OCI-M2 (cell line): Measurements from ENCODE around the gene TENT4A.

ENCODE experiments used
- DNase-seq: peaks from one replicate; lab custom pipeline; 2025; ENCODE audit not compliant: unreplicated experiment; lab: John Stamatoyannopoulos, UW

Gene TENT4A

DNA sequence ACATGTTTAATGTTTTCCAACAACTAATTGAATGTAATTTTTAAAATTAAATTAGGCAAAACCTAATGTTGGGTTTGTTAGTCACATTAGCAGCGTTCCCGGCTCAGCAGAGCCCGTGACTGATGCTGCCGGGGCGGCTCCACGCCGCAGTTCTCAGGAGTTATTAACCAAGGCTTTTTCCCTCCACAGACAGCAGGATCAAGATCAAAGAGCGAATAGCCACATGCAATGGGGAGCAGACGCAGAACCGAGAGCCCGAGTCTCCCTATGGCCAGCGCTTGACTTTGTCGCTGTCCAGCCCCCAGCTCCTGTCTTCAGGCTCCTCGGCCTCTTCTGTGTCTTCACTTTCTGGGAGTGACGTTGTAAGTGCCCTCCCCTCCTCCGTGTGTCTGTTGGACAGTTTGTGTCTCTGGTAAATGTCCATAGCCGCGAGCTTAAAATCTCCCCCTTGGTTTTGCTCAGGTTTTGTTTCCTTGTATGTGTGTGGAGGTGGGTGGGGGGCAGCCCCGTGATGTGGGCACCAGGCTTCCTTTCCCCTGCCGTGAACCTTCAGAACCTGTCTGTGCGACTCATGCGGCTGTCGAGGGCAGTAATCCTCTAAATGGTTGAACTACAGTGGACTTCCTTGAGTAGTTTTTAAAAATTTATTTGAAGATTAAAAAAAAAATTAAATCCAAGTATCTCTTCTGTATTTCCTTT lies 37.1 kb downstream of the TENT4A start:
- no peak for DNase-seq

GRCh38 chr5:6750951-6751685 lies 37.9 kb downstream of the TENT4A start:
- no peak for DNase-seq

DNA sequence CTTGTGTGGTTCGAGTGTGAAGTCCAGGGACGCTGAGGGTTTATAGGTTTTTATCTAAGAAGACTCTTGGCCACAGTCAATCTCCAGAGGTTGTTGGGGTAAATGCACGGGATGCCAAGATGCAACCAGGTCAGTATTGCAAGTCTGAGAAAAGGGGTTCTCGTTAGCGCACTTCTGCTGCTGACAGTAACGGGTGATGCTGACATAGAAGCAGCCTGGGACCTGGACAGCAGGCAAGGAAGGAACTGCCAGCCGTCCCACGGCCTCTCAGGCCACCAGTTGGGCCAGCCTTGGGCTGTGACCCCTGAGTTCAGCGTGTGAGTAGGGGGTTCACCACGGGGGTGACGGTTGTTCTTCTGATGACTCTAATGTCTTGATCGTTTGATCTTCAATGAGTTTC lies 39.0 kb downstream of the TENT4A start:
- DNase-seq = no peak

DNA sequence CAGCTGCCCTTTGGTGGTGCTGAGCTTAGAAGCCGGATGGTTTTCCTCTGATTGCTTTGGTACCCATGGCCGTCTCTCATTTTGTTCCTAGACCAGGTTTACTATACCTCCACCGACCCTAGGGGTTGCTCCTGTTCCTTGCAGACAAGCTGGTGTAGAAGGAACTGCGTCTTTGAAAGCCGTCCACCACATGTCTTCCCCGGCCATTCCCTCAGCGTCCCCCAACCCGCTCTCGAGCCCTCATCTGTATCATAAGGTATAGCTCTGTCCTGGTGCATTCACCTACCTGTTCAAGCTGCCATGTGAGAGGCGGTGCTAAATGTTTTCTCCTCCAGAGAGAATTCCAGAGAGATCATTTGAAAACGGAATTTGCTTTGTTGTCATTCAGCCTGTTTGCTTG lies 39.5 kb downstream of the TENT4A start:
- DNase-seq = no peak

GRCh38 chr5:6753851-6754250 lies 40.6 kb downstream of the TENT4A start:
- DNase-seq = no peak

DNA sequence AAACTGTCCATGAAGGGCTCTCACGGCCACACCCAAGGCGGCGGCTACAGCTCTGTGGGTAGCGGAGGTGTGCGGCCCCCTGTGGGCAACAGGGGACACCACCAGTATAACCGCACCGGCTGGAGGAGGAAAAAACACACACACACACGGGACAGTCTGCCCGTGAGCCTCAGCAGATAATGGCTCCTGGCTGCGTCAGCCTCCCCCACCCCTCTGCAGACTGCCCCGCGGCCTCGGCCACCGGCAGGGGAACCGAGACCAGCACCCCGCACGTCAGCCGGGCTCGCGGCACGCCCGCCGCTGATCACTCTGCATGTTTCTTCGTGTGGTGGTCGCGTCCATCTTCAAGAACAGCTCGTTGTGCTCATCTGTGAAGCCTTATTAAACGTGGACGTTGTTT lies 41.5 kb downstream of the TENT4A start:
- no peak for DNase-seq

GRCh38 chr5:6755519-6755918 lies 42.3 kb downstream of the TENT4A start:
- DNase-seq = no peak

DNA sequence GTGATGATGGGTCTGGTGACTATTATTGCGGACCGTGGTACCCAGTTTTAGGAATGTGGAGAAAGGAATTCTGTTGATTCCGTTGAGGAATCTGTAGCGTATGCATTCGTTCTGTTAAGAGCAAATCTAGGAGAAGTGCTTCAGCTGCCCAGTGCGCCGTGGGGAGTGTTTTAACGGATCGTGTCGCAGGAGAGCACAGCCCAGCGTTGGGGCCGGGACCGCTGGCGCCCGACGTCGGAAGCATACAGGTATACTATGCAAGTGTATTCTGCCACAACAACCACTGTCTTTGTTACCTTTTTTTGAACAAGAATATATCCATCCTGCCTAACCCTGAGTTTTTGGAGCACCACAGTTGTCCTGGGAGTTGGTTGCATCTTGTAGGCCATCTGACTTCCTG lies 42.7 kb downstream of the TENT4A start:
- DNase-seq = no peak

DNA sequence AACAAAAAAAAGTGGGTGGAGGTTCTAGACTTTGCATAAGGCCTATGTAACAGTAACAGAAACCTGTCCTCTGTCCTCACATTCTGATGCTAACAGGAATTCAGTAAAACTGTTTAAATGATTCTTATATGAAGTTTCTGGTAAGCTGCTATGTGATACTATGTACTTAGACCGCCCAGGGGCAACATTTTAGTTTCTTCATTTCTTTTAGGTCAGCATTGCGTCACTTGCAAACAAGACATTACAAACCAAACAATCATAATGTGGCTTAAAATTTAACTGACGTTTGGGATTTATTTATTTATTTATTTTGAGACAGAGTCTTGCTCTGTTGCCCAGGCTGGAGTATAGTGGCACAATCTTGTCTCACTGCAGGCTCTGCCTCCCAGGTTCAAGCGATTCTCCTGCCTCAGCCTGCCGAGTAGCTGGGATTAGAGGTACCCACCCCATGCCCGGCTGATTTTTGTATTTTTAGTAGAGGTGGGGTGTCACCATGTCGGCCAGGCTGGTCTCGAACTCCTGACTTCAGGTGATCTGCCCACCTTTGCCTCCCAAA lies 44.3 kb downstream of the TENT4A start:
- no peak for DNase-seq

- no peak for DNase-seq
These were observed 45.0 kb downstream of the TENT4A start for GRCh38 chr5:6758236-6758635.

GRCh38 chr5:6758706-6759105 lies 45.5 kb downstream of the TENT4A start:
- no peak for DNase-seq

GRCh38 chr5:6759401-6759800 lies 46.2 kb downstream of the TENT4A start:
- no peak for DNase-seq

DNA sequence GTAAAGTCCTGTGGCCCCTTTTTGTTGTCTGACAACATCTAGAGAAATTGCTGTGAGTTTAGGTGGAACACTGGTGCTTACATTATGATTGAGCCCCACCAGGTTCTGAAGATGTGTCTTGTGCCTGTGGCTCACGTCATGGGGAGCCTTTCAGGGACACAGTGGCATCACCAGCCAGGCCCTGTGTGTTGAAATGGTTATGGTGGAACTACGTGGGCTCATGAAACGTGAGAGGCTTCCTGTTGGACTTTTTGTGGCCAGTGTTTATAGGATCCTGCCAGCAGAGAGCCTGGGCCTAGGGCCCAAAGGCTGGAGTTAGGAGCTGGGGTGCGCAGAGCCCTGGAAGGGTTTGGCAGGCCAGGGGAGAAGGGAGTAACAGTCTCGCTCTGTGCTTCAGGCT lies 46.8 kb downstream of the TENT4A start:
- no peak for DNase-seq

GRCh38 chr5:6760686-6761085 lies 47.5 kb downstream of the TENT4A start:
- DNase-seq = no peak

DNA sequence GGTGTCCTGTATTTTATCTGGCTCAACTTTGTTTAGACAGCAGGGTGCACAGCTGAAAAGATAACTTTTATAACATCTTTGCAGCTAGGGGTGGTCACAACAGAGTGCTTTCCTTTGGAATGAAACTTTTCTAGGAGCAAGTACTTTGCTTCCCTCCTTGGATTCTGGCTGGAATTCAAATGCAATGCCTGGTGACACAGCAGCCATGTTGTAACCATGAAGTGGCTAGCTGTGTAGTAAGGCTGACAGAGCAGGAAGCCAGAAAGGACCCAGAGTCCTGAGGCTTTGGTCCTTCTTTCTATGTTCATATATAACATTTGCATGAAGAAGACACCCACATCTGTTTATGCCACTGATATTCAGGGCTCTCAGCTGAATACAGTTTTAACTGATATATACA lies 48.1 kb downstream of the TENT4A start:
- DNase-seq = no peak

DNA sequence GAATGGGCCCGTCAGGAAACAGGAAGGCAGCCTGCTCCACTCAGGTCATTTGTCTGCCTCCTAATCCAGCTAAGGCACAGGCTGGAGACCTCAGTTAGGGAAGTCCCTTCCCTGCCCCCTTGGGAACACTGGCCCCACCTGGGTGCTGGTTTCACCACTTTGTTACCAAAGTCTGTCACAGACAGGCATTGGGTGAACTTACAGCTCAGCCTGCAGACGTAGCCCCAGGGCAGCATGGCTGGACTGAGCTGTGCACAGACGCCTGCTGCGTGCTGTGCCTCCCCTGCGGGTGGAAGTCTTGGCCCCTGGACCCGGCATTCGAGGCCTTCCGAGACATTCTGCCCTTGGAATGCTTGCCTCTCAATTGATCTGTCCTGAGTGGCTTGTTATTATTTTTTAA lies 48.9 kb downstream of the TENT4A start:
- DNase-seq = no peak

- DNase-seq = no peak
These were observed 49.5 kb downstream of the TENT4A start for GRCh38 chr5:6762697-6763096.

DNA sequence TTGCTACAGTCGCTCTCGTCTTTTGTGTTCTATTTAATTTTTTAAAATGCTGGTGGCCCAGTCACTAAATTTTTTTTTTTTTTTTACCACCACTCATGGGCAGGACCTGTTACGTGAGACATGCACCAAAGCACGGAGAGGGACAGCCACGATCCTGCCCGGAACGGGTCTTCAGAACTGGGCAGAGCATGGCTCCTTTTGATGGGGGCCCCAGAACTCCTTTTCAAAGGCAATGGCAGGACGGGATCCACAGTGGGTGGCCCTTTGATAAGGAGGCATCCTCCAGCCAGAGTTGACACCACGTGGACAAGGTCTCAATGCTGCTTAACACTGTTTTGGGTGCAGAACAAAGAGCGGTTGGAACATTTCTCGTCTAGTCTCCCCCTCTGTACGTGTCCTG lies 50.0 kb downstream of the TENT4A start:
- DNase-seq = no peak

DNA sequence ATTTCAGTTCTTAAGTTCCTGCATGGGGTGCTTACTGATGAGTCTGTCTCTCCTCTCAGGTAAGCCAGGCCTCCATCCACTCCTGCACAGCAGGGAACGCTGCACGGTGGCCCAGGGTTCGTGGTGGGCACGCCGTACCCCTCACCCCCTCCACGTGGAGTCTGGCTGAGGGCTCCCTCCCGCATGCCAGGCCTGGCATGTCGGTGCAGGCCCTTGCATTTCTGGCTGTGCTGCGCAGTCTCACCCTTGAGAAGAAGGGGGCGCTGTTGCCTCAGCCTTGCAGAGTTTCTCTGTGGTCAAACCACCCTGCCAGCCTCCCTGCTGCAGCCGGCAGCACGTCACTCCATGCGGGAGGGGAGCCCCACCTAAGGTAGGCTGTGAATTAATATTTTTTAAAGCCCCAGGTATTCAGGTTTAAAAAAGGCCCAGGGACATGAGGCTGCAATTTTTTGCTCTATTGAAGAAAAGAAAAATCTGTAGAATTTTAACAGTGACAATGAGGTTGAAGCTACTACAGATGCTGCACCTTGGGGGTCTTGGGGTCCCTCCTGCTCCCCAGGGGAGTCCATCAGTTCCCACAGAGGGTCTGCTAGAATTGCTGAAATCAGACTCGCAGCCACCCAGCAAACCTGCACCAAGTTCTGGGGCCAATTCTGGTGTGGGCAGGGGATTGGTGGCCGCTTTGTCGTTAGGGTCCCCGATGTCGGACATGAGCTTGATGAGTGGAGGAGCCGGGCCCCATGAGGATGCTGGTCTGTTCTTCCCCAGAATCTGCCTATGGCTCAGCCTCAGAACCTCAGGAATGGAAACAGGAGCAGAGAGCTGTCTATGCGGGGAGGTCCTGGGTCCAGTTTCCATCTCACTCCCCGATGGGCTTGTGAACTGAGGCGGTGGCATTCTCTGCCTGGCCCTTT lies 52.6 kb downstream of the TENT4A start:
- DNase-seq = no peak

GRCh38 chr5:6766604-6767093 lies 53.4 kb downstream of the TENT4A start:
- DNase-seq = no peak

DNA sequence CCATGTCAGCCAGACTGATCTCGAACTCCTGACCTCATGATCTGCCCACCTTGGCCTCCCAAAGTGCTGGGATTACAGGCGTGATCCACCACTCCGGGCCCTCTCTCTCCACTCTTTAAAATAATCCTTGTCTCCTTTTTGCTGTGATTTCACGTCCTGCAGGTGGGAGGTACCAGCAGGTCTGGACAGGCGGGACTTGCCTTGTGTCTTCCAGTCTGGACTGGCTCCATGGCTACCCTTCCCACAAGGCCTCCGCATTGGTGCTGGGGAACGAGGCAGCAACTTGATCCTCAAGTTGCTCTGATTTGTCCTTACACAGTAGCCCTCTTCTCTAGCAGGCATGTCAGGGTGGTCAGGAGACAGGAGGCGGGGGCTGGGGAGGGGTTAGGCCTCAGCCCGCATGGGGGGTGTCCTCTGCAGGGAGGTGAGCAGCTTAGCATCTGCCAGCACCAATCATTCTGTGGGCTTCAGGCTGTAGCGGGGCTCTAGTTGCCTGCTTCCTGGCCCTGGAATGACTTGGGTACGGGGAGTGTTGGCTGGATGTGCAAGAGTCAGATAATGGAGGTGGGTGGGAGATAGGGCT lies 54.3 kb downstream of the TENT4A start:
- no peak for DNase-seq
